Islet precursor cell (in vitro differentiated cells): Measurements from ENCODE around the gene SGMS2.
"Not testable (repeated sequence)": the region's sequence is repeated elsewhere in the genome, so short reads cannot be mapped to it uniquely, and the experiment has no call there.

Experiments
- DNase-seq: peaks from one replicate; pipeline ENCODE4 v3.0.0-alpha.2; 2018

The SGMS2 gene

DNA sequence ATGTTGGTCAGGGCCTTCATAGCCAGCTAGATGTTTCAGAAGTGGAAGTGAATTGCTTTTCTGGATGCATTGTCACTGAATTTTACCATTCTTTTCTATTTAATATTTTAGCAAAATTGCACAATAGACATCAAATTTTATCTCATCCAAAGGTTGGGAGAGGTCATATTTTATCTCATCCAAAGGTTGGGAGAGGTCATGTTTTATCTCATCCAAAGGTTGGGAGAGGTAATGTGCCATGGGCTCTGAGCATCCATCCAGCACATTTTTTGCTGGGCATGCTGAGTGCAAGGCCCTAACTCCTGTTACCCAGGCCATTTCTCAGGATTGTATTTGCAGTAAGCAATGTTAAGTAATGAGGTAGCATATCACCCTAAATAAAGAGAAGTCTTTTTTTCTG, 91.9 kb downstream of the SGMS2 start:
- DNase-seq: no peak

DNA sequence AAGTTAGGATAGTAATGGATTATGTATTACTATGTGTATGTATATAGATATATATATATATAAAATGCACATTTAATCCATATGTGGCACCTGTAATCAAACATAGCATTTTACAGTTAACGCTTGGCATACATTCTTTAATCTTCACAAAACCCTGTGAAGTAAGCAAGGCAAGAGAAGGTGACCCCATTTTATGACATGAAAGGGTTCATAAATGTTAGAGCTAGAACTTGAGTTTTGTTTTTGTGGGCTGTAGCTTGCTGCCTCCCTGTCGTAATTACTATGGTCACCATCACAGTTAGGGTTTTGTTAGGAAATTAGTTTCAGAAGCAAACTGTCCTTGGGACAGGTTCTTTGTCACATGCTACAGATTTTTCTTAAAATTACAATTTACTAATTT, 92.8 kb downstream of the SGMS2 start:
- no peak for DNase-seq

DNA sequence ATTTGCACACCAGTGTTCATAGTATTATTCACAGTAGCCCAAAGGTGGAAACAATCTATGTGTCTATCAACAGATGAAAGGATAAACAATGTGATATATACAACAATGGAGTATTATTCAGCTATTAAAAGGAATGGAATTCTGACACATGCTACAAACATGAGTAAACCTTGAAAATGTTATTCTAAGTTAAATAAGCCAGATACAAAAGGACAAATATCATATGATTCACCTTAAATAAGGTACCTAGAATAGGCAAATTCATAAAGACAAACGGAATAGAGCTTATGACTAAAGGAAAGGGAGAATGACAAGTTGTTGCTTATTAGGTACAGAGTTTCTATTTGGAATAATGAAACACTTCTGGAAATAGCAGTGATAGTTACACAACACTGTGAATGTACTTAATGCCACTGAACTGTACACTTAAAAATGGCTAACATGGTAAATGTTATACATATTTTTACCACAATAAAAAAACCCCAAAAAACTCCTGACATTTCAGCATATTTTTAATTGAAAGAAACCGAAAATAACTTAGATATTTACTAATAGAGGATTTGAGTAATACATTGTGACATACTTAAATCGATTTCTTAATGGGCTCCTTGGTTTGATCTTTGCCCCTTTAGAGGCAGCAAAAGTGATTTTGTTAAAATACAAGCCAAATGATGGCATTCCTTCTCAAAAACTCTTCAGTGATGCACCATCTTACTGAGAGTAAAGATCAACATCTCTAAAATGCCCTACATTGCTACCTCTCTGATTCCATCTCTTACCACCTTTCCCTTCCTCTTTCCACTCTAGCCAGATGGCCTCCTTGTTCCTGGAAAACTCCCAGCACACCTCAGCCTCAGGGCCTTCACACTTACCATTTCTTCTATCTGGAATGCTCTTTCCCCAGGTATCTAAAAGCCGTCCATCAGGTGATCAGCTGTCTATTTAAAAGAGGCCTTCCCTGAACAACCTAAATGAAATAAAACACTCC, 98.0 kb downstream of the SGMS2 start:
- DNase-seq: no peak

DNA sequence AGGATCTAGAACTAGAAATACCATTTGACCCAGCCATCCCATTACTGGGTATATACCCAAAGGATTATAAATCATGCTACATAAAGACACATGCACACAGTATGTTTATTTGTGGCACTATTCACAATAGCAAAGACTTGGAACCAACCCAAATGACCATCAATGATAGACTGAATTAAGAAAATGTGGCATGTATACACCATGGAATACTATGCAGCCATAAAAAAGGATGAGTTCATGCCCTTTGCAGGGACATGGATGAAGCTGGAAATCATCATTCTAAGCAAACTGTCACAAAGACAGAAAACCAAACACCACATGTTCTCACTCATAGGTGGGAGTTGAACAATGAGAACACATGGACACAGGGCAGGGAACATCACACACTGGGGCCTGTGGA, 101.0 kb downstream of the SGMS2 start:
- not testable (repeated sequence) for DNase-seq

DNA sequence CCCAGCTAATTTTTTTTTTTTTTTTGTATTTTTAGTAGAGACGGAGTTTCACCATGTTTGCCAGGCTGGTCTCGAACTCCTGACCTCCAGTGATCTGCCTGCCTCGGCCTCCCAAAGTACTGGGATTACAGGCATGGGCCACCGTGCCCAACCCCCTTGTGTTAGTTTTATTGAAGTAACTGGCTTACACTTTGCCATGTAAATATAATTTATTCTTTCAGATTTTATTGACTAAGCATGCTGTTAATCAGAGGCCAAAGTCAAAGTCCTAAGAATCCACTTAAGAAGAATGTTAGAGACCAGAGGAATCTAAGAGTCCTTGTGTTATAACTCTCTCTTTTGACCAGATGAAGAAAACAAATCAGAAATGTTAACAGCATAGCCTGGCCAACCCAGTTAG, 102.1 kb downstream of the SGMS2 start:
- DNase-seq: not testable (repeated sequence)

DNA sequence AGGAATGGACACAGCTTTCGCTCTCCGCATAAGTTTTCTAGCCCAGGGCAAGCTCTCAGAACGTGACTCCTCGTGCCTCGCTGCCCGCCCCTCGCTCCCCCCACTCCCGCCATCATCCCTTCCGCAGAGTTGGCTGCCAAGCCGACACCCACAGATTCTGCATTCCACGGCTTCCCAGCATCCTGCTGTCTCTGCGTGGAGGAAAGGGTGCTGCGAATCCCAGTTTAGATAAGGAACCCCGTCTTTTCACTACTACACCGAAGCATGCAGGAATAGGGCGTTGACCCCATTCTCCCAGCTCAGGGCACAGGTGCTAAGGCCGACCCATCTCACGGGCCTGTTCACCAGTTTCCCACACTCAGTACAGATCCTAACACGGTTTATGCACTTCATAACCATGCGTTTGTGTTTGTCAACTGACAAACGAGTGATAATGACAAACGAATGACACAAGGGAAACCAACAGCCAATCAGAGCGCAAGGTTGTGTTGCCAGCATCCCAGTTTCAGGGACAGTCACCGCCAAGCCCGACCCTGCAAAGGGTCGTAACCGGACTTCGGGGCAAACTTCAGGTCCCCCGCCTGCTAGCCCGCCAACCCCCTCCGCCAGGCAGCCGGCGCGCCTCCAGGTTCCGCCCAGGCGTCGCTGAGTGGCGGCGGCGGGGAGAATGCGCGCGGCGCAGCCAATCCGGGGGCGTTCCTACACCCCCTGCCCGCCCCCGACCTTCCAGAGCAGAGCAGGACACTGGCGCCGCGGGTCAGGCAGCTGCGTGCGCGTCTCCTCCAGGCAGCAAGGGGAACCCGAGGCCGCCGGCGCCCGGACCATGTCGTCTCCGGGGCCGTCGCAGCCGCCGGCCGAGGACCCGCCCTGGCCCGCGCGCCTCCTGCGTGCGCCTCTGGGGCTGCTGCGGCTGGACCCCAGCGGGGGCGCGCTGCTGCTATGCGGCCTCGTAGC, 106.4 kb downstream of the SGMS2 start, which contains the start of gene CYP2U1:
Gene CYP2U1 (plus strand): TSS at position 729 of the 954 bp plus-strand sequence. CDS start 95 bp downstream, at position 824.
- DNase-seq: peak; percentile 96

DNA sequence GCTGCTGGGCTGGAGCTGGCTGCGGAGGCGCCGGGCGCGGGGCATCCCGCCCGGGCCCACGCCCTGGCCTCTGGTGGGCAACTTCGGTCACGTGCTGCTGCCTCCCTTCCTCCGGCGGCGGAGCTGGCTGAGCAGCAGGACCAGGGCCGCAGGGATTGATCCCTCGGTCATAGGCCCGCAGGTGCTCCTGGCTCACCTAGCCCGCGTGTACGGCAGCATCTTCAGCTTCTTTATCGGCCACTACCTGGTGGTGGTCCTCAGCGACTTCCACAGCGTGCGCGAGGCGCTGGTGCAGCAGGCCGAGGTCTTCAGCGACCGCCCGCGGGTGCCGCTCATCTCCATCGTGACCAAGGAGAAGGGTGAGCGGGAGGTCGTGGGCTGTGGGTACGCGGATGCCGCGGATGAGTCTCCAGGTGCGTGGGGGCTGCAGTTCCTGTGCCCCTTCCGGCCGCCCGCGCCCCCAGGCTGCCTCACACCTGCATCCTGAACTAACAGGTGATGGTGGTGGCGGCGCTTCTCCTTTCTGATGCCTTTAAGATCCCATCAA, 107.1 kb downstream of the SGMS2 start:
- DNase-seq: no peak

DNA sequence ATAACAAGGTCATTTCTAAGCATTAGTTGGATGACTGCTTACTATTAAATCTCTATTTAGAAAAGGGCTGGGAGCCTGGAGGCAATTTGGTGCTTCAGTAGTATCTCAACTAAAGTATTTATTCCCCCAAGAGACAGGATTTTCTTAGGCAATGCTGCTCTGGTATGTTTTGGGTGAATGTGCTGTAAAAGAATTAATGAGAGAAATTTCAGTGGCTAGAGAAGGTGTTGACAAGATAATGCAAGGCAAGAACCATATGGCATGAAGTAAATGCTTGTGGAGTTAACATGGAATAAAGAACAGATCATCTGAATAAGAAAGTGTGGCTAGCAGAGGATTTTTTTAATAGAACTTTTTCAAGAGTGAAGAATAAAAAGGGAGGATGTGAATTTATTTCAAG, 110.5 kb downstream of the SGMS2 start:
- DNase-seq: no peak

DNA sequence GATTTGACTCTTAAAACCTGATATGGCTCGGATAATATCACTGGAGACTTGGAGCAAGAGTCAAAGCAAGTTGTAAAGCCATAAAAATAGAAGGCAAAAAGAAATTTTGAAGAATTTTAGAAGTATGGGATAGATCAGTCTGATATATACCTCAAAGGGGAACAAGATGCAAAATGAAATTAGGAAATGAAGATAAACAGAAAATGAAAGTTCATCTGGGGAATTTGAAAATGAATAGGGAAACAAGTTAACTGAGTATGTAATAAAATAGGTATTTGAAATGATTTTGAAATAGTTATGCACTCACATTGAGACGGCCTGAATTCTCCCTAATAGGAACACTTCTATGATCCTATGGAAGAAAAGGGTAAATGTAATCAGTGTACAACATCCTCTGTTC, 112.3 kb downstream of the SGMS2 start:
- no peak for DNase-seq

DNA sequence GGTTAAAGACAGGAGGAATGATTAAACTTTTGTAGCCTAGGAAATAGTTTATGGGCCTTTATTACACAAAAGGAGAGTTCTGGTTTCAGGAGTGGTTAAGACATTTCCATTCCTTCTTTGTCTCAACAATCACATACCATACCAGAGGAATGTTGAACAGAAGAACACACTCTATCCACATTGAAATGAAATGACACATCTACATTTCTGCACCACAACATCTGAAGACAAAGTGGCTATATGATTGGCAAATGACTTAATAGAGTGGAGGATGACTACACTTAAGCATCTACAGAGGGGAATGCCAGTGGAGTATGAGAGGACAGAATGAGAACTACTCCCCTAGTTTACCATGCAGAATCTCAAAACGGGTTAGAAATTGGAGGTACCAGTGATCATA, 114.6 kb downstream of the SGMS2 start:
- no peak for DNase-seq

DNA sequence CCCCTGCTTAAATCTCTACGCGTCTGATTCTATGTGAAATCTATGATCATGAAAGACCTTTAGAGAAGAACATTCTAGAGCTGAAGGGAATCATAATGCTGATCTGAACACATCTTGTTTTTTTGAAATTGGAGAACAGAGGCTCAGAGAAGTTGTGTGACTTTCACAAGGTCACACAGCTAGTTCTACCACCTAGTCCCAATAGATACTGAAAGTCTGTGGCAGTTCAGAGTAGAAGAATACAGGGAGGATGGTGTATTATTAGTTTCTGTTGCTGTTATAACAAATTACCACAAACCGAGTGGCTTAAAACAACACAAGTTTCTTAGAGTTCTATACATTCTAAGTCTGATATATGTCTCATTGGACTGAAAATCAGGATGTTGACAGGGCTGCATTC, 121.1 kb downstream of the SGMS2 start:
- no peak for DNase-seq

DNA sequence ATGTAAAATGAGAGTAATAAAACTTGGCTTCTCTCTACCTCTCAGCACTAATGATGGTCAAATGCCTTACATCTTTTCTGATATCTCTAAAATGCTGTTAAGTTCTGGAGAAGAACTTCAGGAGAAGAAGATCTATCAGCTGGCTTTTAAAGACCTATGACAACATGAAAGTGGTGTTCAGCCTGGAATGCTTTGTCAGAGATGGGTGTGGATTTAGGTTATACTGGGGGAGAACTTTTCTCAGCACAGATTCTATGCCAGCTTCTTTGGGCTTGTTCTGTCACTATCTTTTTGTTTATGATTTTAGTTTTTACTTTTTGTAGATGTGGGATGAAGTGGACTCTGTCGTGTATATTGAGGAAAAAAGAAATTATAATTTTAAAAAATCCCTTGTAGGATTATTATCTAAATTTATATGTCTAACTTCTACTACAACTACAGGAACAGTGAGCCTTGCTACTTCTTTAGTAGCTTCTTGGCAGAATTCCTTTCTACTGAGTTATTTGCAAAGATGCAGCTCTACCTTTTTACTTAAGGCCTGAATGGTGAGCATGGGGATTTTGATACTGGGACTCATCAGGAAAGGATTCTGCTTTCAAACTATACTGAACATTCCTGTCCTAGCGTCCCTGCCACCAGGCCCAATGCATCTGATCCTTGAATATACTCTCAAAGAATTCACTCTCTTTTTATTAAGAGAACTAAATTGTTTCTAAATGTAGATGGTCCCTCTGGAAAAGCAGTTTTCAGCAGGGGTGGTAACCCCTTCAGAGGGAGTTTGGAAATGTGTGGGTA, 126.2 kb downstream of the SGMS2 start:
- no peak for DNase-seq

DNA sequence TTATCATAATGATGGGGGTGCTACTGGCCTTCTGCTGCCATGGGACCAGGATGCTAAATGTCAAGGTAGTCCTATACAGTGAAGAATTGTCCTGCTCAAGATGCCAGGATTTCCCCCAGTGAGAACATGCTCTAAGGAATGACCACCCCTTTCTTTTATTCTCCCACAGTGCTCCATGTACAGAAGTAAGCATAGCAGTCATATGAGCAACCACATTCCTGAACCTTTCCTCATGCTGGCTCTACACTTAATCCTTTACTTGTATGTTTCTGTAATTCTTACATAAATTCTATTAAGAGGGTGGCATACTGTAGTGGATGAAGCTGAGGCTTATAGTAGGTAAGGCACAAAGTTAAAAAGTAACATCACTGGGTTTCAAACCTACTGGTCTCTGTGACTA, 126.8 kb downstream of the SGMS2 start:
- no peak for DNase-seq

DNA sequence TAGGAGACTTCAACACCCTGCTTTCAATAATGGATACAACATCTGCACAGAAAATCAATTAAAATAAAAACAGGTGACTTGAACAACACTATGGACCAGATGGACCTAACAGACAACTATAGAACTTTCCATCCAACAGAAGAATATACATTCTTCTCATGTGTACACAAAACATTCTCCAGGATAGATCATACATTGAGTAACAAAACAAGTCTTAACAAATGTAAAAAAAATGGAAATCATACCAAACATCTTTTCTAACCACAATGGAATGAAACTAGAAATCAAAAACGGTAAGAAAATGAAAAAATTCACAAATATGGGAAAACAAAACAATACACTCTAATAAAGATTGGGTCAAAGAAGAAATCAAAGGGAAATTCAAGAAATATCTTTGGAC, 131.3 kb downstream of the SGMS2 start:
- no peak for DNase-seq
